GM21360 (cell line): Measurements from ENCODE around the gene TSPAN8.
"Not testable (repeated sequence)": the region's sequence is repeated elsewhere in the genome, so short reads cannot be mapped to it uniquely, and the experiment has no call there.

Experiments
- ATAC-seq: cut with Tn5 transposase; IDR thresholded peaks from one replicate; pipeline ENCODE4 v1.9.1; 2021; ENCODE audit warnings: mild to moderate bottlenecking, moderate library complexity; ENCODE audit not compliant: unreplicated experiment

The TSPAN8 gene

DNA sequence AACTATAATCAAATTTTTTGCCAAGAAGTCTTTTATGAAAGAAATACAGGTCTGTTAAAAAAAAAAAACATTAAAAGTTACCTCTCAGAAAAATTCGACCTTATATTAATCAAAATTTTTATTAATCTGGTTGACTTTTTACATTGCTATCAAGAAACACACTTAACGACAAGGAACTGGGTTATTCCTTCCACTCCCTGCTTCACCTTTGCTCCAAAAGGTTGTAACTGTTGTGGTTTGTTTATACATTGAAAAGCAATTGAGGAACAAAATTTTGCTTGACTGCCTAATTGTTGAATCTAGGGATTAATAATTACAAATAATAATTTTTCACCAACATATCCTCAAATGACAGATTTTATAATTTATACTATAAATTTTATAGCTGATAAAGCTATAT is 28.4 kb downstream of the TSPAN8 start:
- ATAC-seq = no peak

DNA sequence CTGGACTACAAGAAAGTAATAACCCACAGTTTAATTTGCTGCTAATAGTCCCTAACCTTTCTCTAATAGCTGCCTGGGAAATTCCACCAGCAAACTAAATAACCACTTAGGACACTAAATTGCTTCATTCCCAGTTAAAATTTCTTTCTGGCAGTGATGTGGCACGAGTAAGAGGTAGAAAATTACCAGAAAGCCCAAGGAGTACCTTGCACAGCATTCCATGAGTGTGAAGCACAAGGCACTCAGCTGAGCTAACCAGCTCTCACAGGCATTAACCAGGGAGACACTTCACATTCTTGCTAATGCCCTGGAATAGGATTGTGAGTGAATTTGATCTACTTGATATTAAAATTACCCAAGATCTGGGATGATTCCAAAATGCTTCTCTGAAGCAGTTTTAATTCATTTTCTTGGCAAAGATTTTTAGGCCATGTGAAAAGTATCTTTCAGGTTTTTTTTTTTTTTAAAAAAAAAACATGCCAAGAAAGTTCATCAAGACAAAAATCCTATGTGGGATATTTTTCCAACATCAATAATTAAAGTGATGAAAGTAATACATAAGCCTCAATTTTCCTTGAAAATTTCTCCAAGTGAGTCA is 29.5 kb downstream of the TSPAN8 start:
- no peak for ATAC-seq

DNA sequence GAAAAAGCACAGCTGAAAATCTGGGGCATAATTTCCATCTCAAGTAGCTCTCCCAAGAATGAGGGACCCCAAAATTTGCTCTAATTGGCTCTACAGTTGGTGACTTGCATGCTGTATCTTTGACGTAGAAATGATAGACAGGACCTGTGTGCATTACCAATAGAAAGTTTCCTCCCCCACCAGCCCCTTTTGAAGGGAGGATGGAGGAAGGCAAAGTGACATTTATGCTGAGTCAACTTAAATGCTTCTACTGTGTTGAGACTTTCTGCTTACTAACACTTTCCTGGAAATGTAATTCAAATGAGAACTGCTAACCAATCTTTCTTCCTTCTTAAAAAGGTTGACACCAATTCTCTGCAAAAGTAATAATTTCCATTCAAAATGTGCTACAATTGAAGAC is 31.9 kb downstream of the TSPAN8 start:
- no peak for ATAC-seq

DNA sequence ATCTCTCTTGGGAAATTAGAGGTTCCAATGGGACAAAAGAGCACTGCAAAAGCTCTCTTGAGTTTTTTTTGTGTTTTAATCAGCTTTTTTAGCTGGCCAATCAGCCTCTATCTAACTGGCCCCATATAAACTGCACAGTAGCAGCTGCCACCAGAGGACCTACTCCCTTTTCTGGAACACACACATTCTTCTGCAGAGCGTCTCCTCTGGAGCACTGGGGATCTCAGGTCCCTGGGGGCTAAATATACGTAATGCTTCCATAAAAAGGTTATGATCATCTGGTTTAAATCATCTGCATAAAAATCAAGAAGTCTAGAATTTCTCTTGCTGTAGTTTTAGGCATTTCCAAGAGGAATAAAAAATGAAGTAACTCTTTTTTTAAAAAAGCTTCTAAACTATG is 32.3 kb downstream of the TSPAN8 start:
- ATAC-seq = no peak

DNA sequence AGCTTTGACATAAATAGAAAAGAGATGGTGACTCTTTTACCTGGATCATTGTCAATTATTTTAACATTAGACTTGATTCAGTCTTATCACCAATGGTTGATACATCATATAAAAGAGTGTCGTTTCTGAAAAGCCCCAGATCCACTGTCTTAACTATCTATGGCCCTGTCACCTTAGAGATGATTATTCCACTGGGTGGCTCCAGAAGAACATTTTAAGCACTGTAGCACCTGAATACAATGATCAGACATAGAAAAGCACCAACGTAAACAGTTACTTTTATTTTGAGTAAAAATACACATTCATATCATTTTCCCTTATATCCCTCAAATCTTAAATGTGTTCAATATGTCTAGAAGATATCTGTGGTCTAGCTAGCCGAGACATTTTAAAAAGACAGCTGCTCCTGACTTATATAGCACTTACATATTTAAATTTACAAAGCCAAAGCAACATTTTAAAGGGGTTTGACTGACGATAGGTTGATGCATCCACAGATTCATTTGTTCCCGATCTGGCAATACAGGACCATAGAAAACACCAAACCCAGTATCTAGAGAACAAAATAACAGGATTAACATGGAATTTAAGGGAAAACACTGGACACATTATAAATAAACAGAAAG is 32.9 kb downstream of the TSPAN8 start:
- ATAC-seq = no peak

DNA sequence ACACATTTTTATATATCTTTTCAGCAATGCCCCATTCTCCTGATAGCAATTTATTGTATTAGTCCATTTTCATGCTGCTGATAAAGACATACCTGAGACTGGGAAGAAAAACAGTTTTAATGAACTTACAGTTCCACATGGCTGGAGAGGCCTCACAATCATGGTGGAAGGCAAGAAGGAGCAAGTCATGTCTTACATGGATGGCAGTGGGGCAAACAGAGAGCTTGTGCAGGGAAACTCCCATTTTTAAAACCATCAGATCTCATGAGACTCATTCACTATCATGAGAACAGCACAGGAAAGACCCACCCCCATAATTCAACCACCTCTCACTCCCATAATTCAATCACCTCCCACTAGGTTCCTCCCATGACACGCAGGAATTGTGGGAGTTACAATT is 44.7 kb downstream of the TSPAN8 start:
- not testable (repeated sequence) for ATAC-seq

DNA sequence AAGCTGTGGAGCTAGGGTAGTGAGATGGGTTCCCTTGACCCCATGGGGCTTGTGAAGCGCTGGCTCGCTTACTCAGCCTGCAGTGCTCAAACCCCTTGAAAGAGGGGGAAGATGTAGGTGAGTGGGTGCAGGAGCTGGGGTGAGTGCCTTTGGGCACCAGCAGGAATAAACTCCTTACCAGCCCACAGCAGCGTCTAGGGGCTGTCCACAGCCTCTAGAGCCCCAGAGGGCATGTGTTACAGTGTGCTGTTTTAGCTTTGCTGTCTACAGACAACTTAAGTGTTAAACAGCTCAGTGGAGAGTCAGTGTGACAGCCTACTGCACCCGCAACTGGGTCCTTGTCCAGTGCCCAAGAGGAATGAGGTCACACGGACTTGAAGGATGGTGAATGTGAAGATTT is 48.0 kb downstream of the TSPAN8 start:
- no peak for ATAC-seq

DNA sequence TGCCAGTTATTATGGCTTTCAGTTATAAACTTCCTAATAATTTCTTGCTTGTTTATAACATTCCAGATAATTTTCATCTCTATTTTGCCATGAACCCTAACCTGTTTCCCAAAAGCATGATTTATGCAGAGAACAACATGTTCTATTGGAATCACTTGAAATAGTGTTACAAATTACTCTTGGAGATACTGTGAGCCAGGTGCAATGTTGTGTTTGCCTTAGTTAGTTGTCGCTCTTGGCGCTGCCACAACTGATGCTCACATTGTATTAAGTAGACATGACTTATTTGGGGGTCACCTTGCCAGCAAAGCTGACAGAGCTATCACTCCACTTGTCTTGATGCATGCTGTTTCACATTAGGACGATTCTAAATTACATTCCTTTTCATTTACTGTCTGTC is 49.4 kb downstream of the TSPAN8 start:
- ATAC-seq = no peak

DNA sequence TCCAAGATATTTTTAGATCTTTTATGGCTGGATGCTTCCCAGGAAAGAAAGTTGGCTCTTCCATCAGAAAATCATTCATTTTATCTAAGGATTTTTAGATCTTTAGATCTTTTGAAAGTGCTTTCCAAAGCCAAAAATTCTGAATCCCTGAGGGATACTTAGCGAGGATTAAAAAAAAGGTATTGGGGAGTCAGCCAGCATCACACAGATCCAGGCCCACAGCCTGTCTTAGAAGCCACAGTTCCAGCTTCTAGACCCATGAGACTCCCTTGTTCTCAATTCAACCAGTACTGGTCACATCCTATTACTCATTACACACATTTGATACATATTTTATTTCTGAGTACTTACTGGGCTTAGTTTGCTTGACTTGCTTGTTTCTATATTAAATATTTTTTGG is 49.9 kb downstream of the TSPAN8 start:
- no peak for ATAC-seq

DNA sequence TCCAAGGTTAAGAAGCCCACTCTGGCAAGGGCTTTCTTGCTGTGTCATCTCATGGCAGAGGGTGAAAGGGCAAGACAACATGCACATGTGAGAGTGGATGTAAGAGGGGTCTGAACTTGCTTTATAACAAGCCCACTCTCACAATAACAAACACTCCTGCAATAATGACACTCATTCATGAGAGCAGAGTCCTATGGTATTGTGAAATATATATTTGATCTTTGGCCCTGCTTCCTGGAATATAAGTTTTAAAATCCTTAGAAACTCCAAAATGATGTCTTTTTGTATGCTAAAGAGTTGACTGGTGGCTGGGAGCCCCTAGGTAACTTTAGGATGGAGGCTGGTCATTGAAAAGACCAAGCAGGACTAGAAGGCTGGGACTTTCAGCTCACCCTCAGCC is 51.8 kb downstream of the TSPAN8 start:
- no peak for ATAC-seq

DNA sequence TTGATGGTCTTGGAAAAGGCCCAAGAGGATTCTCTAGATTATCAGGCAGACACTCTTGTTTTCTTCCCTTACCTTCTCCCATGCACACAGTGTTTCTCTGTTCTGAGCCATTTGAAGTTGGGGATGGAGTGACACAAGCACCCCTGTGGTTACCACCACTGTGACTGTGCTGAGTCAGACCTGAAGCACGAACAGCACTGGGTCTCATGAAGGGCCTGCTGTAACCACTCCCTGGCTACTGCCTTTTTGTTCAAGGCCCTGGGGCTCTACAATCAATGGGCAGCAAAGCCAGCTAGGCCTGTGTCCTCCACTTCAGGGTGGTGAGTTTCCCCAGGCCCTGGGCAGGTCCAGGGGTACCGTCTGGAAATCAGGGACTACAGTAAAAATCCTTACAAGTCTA is 65.5 kb downstream of the TSPAN8 start:
- ATAC-seq = no peak

DNA sequence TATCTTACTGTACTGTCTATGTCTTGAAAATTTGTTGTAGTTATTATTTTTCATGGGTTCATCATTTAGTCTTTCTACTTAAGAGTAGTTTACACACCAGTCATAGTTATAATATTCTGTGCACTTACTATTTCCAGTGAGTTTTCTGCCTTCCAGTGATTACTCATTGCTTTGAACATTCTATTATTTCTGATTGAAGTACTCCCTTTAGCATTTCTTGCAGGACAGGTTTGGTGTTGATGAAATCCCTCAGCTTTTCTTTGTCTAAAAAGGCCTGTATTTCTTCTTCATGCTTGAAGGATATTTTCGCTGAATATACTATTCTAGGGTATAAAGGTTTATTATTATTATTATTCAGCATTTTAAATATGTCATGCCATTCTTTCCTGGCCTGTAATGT is 66.8 kb downstream of the TSPAN8 start:
- no peak for ATAC-seq

DNA sequence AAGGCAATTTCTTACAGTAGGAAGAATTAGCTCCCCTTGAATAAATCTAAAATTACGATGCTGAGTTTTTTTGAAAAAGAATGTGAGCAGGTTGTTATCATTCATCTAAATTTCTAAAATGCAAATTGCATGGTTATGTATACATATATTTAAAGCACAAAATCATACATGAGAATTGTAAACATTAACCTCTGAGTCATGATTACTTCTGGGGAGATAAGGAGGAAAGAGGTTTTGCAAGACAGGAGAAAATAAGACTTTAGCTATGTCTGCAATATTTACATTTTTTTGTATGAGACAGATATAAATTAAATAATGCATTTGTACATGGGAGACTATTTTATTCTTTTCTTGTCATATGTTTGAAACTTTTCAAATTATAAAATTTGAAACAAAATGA is 72.2 kb downstream of the TSPAN8 start:
- ATAC-seq = no peak

DNA sequence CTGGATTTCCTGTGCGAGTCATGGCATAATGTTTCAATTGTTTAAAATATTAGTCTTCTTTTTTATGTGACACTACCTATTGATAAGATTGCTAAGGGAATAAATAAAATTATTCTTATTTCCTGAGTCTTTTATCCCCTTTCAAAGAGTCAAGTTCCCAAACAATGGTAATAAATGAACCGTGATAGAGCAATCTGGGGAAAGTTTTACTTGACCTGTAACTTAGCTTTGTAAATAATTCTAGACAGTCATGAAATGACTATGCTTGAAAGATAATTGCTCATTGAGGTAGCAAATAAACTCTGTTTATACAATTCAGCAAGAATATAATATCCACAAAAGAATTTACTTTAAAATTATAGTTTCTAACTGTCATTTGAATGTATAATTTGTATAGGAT is 82.1 kb downstream of the TSPAN8 start:
- ATAC-seq = no peak
